Transverse colon (tissue), 4 donors: Measurements from ENCODE around the gene FGF8. TPM values are rescaled to one million over a fixed set of nuclear protein-coding genes. Genes with fewer than 3 reads are reported as not detected.

Source experiments
- DNase-seq: peaks from one replicate; pipeline ENCODE4 v3.0.0-alpha.2; 2019
- H3K27ac ChIP-seq, 4 donors: fragments of 200-600 bp; sonication (generic); 2 replicates each; pipeline ENCODE4 v1.5.1; 2016 to 2018; ENCODE audit warnings: inconsistent platforms in 4 of 4
- H3K27me3 ChIP-seq: fragments of 200-600 bp; sonication (generic); 2 replicates; pipeline ENCODE4 v1.5.1; 2017; ENCODE audit warnings: inconsistent platforms
- H3K36me3 ChIP-seq, 4 donors: fragments of 200-600 bp; sonication (generic); 2 replicates each; pipeline ENCODE4 v1.5.1; 2017 to 2019; ENCODE audit warnings: inconsistent platforms in 4 of 4
- H3K4me1 ChIP-seq, 4 donors: fragments of 200-600 bp; sonication (generic); 2 replicates each; pipeline ENCODE4 v1.5.1; 2017 to 2020; ENCODE audit warnings: inconsistent platforms in 4 of 4
- H3K4me3 ChIP-seq, 4 donors: fragments of 200-600 bp; sonication (generic); 1 replicate in 1 of 4; 2 replicates in 3 of 4; pipeline versions ENCODE4 v1.5.1 to v1.6.1; 2017 to 2019; ENCODE audit warnings: inconsistent platforms in 4 of 4
- H3K9me3 ChIP-seq, 2 donors: fragments of 200-600 bp; sonication (generic); 2 replicates each; pipeline ENCODE4 v1.5.1; 2017 to 2019; ENCODE audit warnings: inconsistent platforms in 2 of 2
- CTCF ChIP-seq, 5 experiments: fragments of 200-600 bp in 3 of 5; fragments of 450-650 bp in 2 of 5; sonication (generic) in 3 of 5; IDR thresholded peaks; 1 replicate in 2 of 5; 2 replicates in 3 of 5; pipeline ENCODE4 v1.5.1; 2016 to 2017; ENCODE audit warnings: antibody characterized with exemption in 5 of 5, inconsistent platforms in 3 of 5, mild to moderate bottlenecking in 2 of 5, moderate library complexity in 1 of 5
- EP300 ChIP-seq: sonication (generic); formaldehyde crosslinking; IDR thresholded peaks from one replicate; pipeline ENCODE4 v1.6.1; 2017; ENCODE audit warnings: antibody characterized with exemption, low read depth
- POLR2A ChIP-seq: fragments of 450-650 bp; IDR thresholded peaks from one replicate; pipeline ENCODE4 v1.6.1; 2016; ENCODE audit warnings: antibody characterized with exemption, mild to moderate bottlenecking, moderate library complexity
- POLR2AphosphoS5 ChIP-seq, 3 donors: sonication (generic); formaldehyde crosslinking; IDR thresholded peaks; one replicate each; pipeline ENCODE4 v1.6.1; 2016; ENCODE audit warnings: antibody characterized with exemption in 3 of 3
- WGBS, 2 donors: methylation state at CpG; one replicate each; pipeline ENCODE4 v1.1.5; 2018; ENCODE audit warnings: low coverage in 1 of 2; 5-methylcytosine and 5-hydroxymethylcytosine counted together
- in situ Hi-C, 4 donors: fragments of 200-750 bp; cut with MboI; loops; one replicate each; pipeline versions ENCODE4 v1.15.0 to v1.15.1; 2017; ENCODE audit warnings: low sequenced_read_pairs in 3 of 4, low pct_ligation_motif_present in 1 of 4, low pct_unique_long_range_greater_than_20kb in 1 of 4
- intact Hi-C: fragments of 100-400 bp; cut with DNase I; formaldehyde crosslinking; loops from one replicate; pipeline ENCODE4 v1.15.1; 2023; ENCODE audit warnings: low total_unique reads
- total RNA-seq, 4 donors: library from RNA; depleted of rRNA; stranded (reverse); fragments of >200 nt; gene quantifications; one replicate each; pipeline ENCODE4 v1.1.0, GENCODE V29; 2016

Gene FGF8
- total RNA-seq, 4 donors from 2014 or later: not detected

- intact Hi-C loops: no loop called here
- 77 to 88% methylated on average over 3 of the region's 3 CpGs for WGBS, 2 donors
Measured at GRCh38 chr10:101748496-101748895, 27.4 kb downstream of the FGF8 start.

DNA sequence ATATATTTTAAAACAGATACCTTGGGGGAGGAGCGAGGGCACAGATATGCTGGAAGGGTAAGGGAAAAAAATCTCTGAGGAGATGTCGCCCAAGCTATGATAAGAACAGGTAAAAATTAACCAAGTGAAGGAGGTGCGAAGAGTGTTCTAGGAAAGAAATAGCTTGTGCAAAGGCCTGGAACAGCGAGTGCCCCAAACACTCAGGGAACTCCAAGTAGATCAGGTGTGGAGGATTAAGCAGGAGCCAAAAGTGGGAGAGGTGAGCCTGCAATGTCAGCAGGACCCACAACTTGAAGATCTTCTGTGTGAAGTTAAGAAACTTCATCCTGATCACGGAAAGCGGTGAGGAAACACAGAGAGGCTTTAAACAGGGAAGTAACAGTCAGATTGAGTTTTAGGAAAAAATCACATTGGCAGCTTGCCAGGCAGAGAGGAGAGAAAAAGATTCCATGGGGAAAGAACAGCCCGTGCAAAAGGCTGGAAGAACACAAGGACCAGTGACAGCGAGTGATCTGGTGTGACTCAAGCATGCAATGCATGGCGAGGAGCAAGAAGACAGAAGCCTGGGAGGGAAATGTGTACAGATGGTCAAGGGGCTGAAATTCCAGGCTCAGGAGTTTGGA lies 30.7 kb downstream of the FGF8 start:
- TF ChIP-seq EP300: no peak
- TF ChIP-seq POLR2A: no peak
- no peak for TF ChIP-seq POLR2AphosphoS5 (IDR thresholded peaks at IDR 0.05)
- TF ChIP-seq CTCF (IDR thresholded peaks at IDR 0.05): no peak
- in situ Hi-C loops (no loop called here), intact Hi-C loops (no loop called here)
- no peaks in the 10 kb centered on the region for H3K9me3 ChIP-seq
- H3K4me3 ChIP-seq: no peak overlapping the region
- no peak for DNase-seq
- no peak overlapping the region for H3K27ac ChIP-seq
- WGBS, 2 donors: 61 to 71% methylated on average over 8 to 9 of the region's 9 CpGs
- no peaks in the 10 kb centered on the region for H3K4me1 ChIP-seq
- peaks cover 8% of the 10 kb centered on the region for H3K27me3 ChIP-seq
- no peaks in the 10 kb centered on the region for H3K36me3 ChIP-seq

More at GRCh38 chr10:101748496-101748895, 27.4 kb downstream of the FGF8 start:
- H3K27me3 ChIP-seq: peaks cover 11% of the 10 kb centered on the region
- in situ Hi-C loops: no loop called here
- H3K27ac ChIP-seq: no peak overlapping the region
- no peak for DNase-seq
- H3K4me1 ChIP-seq: no peaks in the 10 kb centered on the region
- H3K4me3 ChIP-seq: no peak overlapping the region
- H3K9me3 ChIP-seq: no peaks in the 10 kb centered on the region
- no peaks in the 10 kb centered on the region for H3K36me3 ChIP-seq
- TF ChIP-seq EP300: no peak
- TF ChIP-seq CTCF (IDR thresholded peaks at IDR 0.05): no peak
- no peak for TF ChIP-seq POLR2AphosphoS5 (IDR thresholded peaks at IDR 0.05)
- TF ChIP-seq POLR2A: no peak

DNA sequence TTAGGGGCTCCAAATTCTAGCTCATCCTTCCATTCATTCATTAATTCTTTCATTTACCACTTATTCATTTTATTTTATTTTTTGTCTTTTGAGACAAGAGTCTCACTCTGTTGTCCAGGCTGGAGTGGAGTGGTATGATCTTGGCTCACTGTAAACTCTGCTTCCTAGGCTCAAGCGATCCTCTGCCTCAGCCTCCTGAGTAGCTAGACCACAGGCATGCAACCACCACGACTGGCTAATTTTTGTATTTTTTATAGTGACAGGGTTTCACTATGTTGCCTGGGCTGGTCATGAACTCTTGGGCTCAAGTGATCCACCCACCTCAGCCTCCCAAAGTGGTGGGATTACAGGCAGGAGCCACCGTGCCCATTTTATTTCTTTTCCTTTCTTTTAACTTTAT lies 31.6 kb downstream of the FGF8 start:
- WGBS, 2 donors: 66 to 80% methylated on average over 3 of the region's 3 CpGs

GRCh38 chr10:101741938-101742337 lies 34.0 kb downstream of the FGF8 start:
- Histone ChIP-seq H3K27ac (no peak overlapping the region), H3K4me3 (no peak overlapping the region), H3K27me3 (peaks cover 16% of the 10 kb centered on the region), H3K9me3 (no peaks in the 10 kb centered on the region), H3K4me1 (no peaks in the 10 kb centered on the region), H3K36me3 (no peaks in the 10 kb centered on the region)
- TF ChIP-seq POLR2AphosphoS5 (IDR thresholded peaks at IDR 0.05): no peak
- no peak for TF ChIP-seq POLR2A
- in situ Hi-C loops: no loop called here
- no peak for DNase-seq
- intact Hi-C loops: no loop called here
- 0 to 50% methylated on average over 1 to 2 of the region's 2 CpGs for WGBS, 2 donors

More for the DNA sequence above, 31.6 kb downstream of the FGF8 start:
- Histone ChIP-seq H3K27me3 (peaks cover 16% of the 10 kb centered on the region), H3K4me1 (no peaks in the 10 kb centered on the region), H3K36me3 (no peaks in the 10 kb centered on the region), H3K9me3 (no peaks in the 10 kb centered on the region), H3K27ac (no peak overlapping the region), H3K4me3 (no peak overlapping the region)
- intact Hi-C loops (no loop called here), in situ Hi-C loops (no loop called here)
- TF ChIP-seq EP300: no peak
- TF ChIP-seq POLR2A: no peak
- no peak for TF ChIP-seq POLR2AphosphoS5 (IDR thresholded peaks at IDR 0.05)
- no peak for TF ChIP-seq CTCF (IDR thresholded peaks at IDR 0.05)
- no peak for DNase-seq

GRCh38 chr10:101736666-101737065 lies 39.2 kb downstream of the FGF8 start:
- intact Hi-C loops: no loop called here
- 77 to 83% methylated on average over 2 to 3 of the region's 3 CpGs for WGBS, 2 donors
- Histone ChIP-seq H3K27ac (no peak overlapping the region), H3K9me3 (no peaks in the 10 kb centered on the region), H3K4me1 (no peaks in the 10 kb centered on the region), H3K36me3 (no peaks in the 10 kb centered on the region), H3K4me3 (no peak overlapping the region), H3K27me3 (peaks cover 16% of the 10 kb centered on the region)
- no peak for DNase-seq
- TF ChIP-seq POLR2A (no peak), EP300 (no peak), POLR2AphosphoS5 (IDR thresholded peaks at IDR 0.05) (no peak), CTCF (IDR thresholded peaks at IDR 0.05) (no peak)
- in situ Hi-C loops: no loop called here
